NT2/D1 (cell line): Measurements from ENCODE around the gene COL20A1.
"Not testable (repeated sequence)": the region's sequence is repeated elsewhere in the genome, so short reads cannot be mapped to it uniquely, and the experiment has no call there.

Source experiments
- DNase-seq: peaks from one replicate; pipeline ENCODE4 v3.0.0-alpha.2; 2011; ENCODE audit warnings: low read depth, low spot score
- H3K27me3 ChIP-seq: 2 replicates; pipeline ENCODE4 v1.6.0; 2011; ENCODE audit warnings: mild to moderate bottlenecking; ENCODE audit not compliant: insufficient read length, insufficient read depth
- H3K36me3 ChIP-seq: 2 replicates; pipeline ENCODE4 v1.6.1; 2011; ENCODE audit warnings: mild to moderate bottlenecking, low read length, mixed read lengths; ENCODE audit not compliant: insufficient read depth, insufficient read length
- H3K4me1 ChIP-seq: 2 replicates; pipeline ENCODE4 v1.5.1; 2011; ENCODE audit not compliant: insufficient read depth, insufficient read length
- H3K4me3 ChIP-seq: 2 replicates; pipeline ENCODE4 v1.5.1; 2011; ENCODE audit warnings: low read depth; ENCODE audit not compliant: insufficient read length
- H3K9ac ChIP-seq: 2 replicates; pipeline ENCODE4 v1.6.0; 2011; ENCODE audit warnings: low read depth; ENCODE audit not compliant: insufficient read length
- H3K9me3 ChIP-seq: 2 replicates; pipeline ENCODE4 v1.5.1; 2011; ENCODE audit warnings: mild to moderate bottlenecking, low read length; ENCODE audit not compliant: insufficient read depth
- SUZ12 ChIP-seq: IDR thresholded peaks from 2 replicates; pipeline ENCODE4 v1.6.1; 2011; ENCODE audit not compliant: insufficient read length, insufficient read depth; ENCODE audit errors: extremely low read depth
- YY1 ChIP-seq: IDR thresholded peaks from 2 replicates; pipeline ENCODE4 v1.6.1; 2011; ENCODE audit not compliant: insufficient read length, insufficient read depth
- ZNF274 ChIP-seq: IDR thresholded peaks from 2 replicates; pipeline ENCODE4 v1.6.1; 2011; ENCODE audit warnings: mild to moderate bottlenecking, low read depth, low read length

The COL20A1 gene

DNA sequence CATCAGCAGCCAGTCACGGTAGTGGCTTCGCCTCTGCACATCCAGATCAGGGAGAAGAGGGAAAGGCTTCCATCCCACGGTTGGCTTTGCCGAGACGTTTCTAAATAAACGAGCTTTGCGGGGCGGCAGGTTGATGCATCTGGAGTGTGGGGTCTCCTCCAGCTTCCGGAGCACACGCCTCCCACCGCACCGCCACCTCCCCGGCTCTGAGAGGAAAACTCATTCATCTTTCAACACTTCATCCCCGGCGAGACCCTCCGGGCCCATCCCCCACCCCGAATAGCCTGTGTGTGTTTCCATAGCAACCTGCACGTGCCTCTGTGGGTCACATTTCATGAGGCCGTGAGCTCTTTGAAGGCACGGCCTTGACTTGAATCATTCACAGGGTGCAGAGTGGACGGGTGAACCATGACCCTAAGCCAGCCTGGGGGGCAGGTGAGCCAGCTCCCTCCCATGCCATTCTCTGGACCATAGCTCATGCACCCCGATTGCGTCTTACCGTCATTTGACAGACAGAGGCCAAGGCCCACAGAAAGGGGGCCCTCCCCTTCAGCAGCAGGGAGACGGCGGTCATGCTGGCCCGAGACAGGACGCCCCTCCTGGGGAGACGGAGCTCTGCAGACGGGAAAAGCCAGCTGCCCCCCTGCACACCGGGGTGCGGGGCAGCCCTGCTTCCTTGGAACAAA is 84.4 kb downstream of the COL20A1 start:
- Histone ChIP-seq H3K9ac (no peak overlapping the region), H3K4me3 (no peak overlapping the region)
- DNase-seq: no peak

DNA sequence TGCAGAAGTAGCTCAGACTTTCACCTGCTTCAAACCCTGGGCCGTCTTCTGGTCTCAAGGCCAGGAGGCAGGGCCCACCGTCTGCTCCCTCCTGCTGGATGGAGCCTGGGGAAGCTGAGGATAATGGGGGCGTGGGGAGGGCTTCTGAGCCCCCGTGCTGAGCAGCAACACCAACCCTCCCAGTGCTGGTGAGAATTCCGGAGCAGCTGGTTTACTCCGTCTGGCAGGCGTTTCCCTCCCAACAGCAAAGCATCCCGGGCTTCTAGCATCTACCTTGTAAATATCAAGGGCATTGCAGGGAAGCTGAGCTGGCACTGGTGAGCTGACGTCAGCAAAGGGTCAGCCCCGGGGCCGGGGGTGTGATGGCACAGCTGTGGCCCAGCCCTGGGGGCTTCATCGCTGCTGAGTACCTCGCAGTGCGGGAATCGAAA is 85.0 kb downstream of the COL20A1 start:
- Histone ChIP-seq H3K27me3 (peaks cover 4% of the 10 kb centered on the region), H3K9ac (no peak overlapping the region)

More for the DNA sequence above, 84.4 kb downstream of the COL20A1 start:
- H3K36me3 ChIP-seq: no peaks in the 10 kb centered on the region
- TF ChIP-seq SUZ12: no peak
- no peak for TF ChIP-seq ZNF274
- TF ChIP-seq YY1: no peak
- no peaks in the 10 kb centered on the region; the same call in 1 of the 2 replicates for H3K9me3 ChIP-seq
- peaks cover 4% of the 10 kb centered on the region for H3K27me3 ChIP-seq
- peaks cover 18% of the 10 kb centered on the region for H3K4me1 ChIP-seq

GRCh38 chr20:63378626-63379025 is 85.6 kb downstream of the COL20A1 start:
- Histone ChIP-seq H3K9me3 (no peaks in the 10 kb centered on the region; the same call in 1 of the 2 replicates), H3K36me3 (no peaks in the 10 kb centered on the region), H3K27me3 (peaks cover 4% of the 10 kb centered on the region), H3K4me3 (no peak overlapping the region), H3K9ac (no peak overlapping the region), H3K4me1 (peaks cover 18% of the 10 kb centered on the region)
- no peak for DNase-seq
- TF ChIP-seq SUZ12 (no peak), ZNF274 (no peak), YY1 (no peak)

More for the DNA sequence above, 85.0 kb downstream of the COL20A1 start:
- Histone ChIP-seq H3K4me1 (peaks cover 18% of the 10 kb centered on the region), H3K4me3 (no peak overlapping the region), H3K9me3 (no peaks in the 10 kb centered on the region; the same call in 1 of the 2 replicates), H3K36me3 (no peaks in the 10 kb centered on the region)
- TF ChIP-seq ZNF274 (no peak), YY1 (no peak), SUZ12 (no peak)
- no peak for DNase-seq

- DNase-seq: no peak
- TF ChIP-seq YY1 (no peak), SUZ12 (no peak), ZNF274 (no peak)
These were observed 86.3 kb downstream of the COL20A1 start for GRCh38 chr20:63379296-63379695.

DNA sequence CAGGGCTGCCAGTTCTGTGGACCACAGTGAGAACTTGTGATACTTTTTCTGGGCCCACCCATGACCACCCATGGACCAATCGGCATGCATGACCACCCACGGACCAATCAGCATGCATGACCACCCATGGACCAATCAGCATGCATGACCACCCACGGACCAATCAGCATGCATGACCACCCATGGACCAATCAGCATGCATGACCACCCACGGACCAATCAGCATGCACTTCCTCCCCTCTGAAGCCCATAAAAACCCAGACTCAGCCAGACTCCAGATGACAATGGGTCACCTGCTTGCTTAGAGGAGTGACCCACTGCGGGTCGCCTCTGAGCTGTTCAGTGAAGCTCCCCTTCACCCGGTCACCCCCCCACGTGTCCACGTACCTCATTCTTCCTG is 86.9 kb downstream of the COL20A1 start:
- DNase-seq, H3K4me3 ChIP-seq, H3K9ac ChIP-seq, H3K9me3 ChIP-seq, H3K36me3 ChIP-seq, H3K27me3 ChIP-seq: not testable (repeated sequence)
- H3K4me1 ChIP-seq: peaks cover 12% of the 10 kb centered on the region

More at GRCh38 chr20:63379296-63379695, 86.3 kb downstream of the COL20A1 start:
- H3K4me3 ChIP-seq: no peak overlapping the region
- H3K4me1 ChIP-seq: peaks cover 16% of the 10 kb centered on the region
- no peaks in the 10 kb centered on the region for H3K36me3 ChIP-seq
- no peaks in the 10 kb centered on the region; the same call in 1 of the 2 replicates for H3K9me3 ChIP-seq
- no peak overlapping the region for H3K9ac ChIP-seq
- H3K27me3 ChIP-seq: peaks cover 2% of the 10 kb centered on the region

GRCh38 chr20:63380346-63380870 is 87.4 kb downstream of the COL20A1 start:
- Histone ChIP-seq H3K9me3 (peaks cover 2% of the 10 kb centered on the region; the same call in 1 of the 2 replicates), H3K4me1 (peaks cover 12% of the 10 kb centered on the region), H3K27me3 (no peaks in the 10 kb centered on the region), H3K9ac (no peak overlapping the region), H3K4me3 (no peak overlapping the region), H3K36me3 (no peaks in the 10 kb centered on the region)
- no peak for DNase-seq
- no peak for TF ChIP-seq ZNF274
- no peak for TF ChIP-seq YY1
- TF ChIP-seq SUZ12: no peak

GRCh38 chr20:63381781-63382431 is 88.9 kb downstream of the COL20A1 start:
- Histone ChIP-seq H3K9me3 (peaks cover 17% of the 10 kb centered on the region; the same call in 1 of the 2 replicates), H3K4me3 (no peak overlapping the region), H3K4me1 (peaks cover 12% of the 10 kb centered on the region), H3K9ac (no peak overlapping the region), H3K27me3 (peaks cover 5% of the 10 kb centered on the region), H3K36me3 (no peaks in the 10 kb centered on the region)
- DNase-seq: no peak
- no peak for TF ChIP-seq YY1
- TF ChIP-seq SUZ12: no peak
- TF ChIP-seq ZNF274: no peak
